H1 (cell line): ENCODE measurements around the gene FCGBP. TPM values are rescaled to one million over a fixed set of nuclear protein-coding genes. Genes with fewer than 3 reads are reported as not detected.

ENCODE experiments used
- CTCF ChIA-PET: fragments of 300-600 bp; sonication (Branson Sonifier 250); formaldehyde crosslinking; loops from one replicate; lab custom pipeline; 2021; ENCODE audit not compliant: partially characterized antibody; lab: Charles Lee
- POLR2A ChIA-PET: fragments of 300-600 bp; sonication (Branson Sonifier 250); formaldehyde crosslinking; loops from one replicate; lab custom pipeline; 2021; ENCODE audit warnings: inconsistent platforms; ENCODE audit not compliant: partially characterized antibody; lab: Charles Lee
- DNase-seq, 2 experiments: peaks; one replicate each; pipeline versions ENCODE4 v3.0.0 to v3.0.0-alpha.2; 2010 to 2022; ENCODE audit warnings: low spot score in 2 of 2, low read depth in 1 of 2, mixed read lengths in 1 of 2
- FAIRE-seq: peaks from 2 replicates; lab custom pipeline; 2011; peaks lifted over from hg19 to GRCh38; lab: Jason Lieb, UNC
- H2AFZ ChIP-seq: 2 replicates; pipeline ENCODE4 v1.8.1; 2012; ENCODE audit warnings: low read length, inconsistent platforms
- H2AK5ac ChIP-seq: 2 replicates; pipeline ENCODE4 v1.6.1; 2013; ENCODE audit warnings: low read depth, low read length
- H2BK120ac ChIP-seq: replicated peaks from 2 replicates; pipeline ENCODE3; 2013; ENCODE audit warnings: low read depth, low read length, inconsistent platforms
- H2BK12ac ChIP-seq: 2 replicates; pipeline ENCODE4 v1.6.1; 2013; ENCODE audit warnings: low read depth, low read length
- H2BK15ac ChIP-seq: 2 replicates; pipeline ENCODE4 v1.6.1; 2013; ENCODE audit warnings: low read length
- H2BK20ac ChIP-seq: 2 replicates; pipeline ENCODE4 v1.6.1; 2013; ENCODE audit warnings: low read length
- H2BK5ac ChIP-seq: 2 replicates; pipeline ENCODE4 v1.6.1; 2013; ENCODE audit warnings: low read depth, low read length
- H3K14ac ChIP-seq: 2 replicates; pipeline ENCODE4 v1.6.1; 2013; ENCODE audit warnings: inconsistent platforms; ENCODE audit not compliant: insufficient read length
- H3K18ac ChIP-seq: 2 replicates; pipeline ENCODE4 v1.6.1; 2013; ENCODE audit warnings: low read length; ENCODE audit errors: extremely low read depth
- H3K23ac ChIP-seq: 2 replicates; pipeline ENCODE4 v1.6.1; 2013; ENCODE audit warnings: inconsistent platforms; ENCODE audit not compliant: insufficient read length
- H3K23me2 ChIP-seq: 2 replicates; pipeline ENCODE4 v1.6.1; 2013; ENCODE audit warnings: low read depth, low read length
- H3K27ac ChIP-seq: 2 replicates; pipeline ENCODE4 v1.6.1; 2011; ENCODE audit warnings: low read depth, low read length, inconsistent platforms
- H3K27me3 ChIP-seq, 4 experiments: replicated peaks in 1 of 4; 1 replicate in 1 of 4; 2 replicates in 3 of 4; pipeline versions ENCODE4 v1.6.1 to v1.8.1; 2011 to 2013; ENCODE audit warnings: low read length in 3 of 4, mild to moderate bottlenecking in 3 of 4, inconsistent platforms in 2 of 4, mixed read lengths in 2 of 4, moderate library complexity in 1 of 4; ENCODE audit not compliant: control insufficient read depth in 3 of 4, insufficient read depth in 3 of 4; ENCODE audit errors: extremely low read depth in 1 of 4
- H3K36me3 ChIP-seq, 4 experiments: 2 replicates each; pipeline versions ENCODE4 v1.6.1 to v1.8.1; 2011 to 2013; ENCODE audit warnings: mild to moderate bottlenecking in 4 of 4, low read length in 3 of 4, moderate library complexity in 2 of 4, control low read depth in 1 of 4, inconsistent platforms in 1 of 4; ENCODE audit not compliant: insufficient read depth in 4 of 4, control insufficient read depth in 2 of 4
- H3K4ac ChIP-seq: replicated peaks from 2 replicates; pipeline ENCODE3; 2013; ENCODE audit warnings: low read length, low read depth, mixed read lengths, inconsistent platforms; ENCODE audit not compliant: insufficient read length
- H3K4me1 ChIP-seq, 4 experiments: replicated peaks in 1 of 4; 1 replicate in 1 of 4; 2 replicates in 3 of 4; pipeline versions ENCODE4 v1.6.1 to v1.8.1; 2011 to 2013; ENCODE audit warnings: low read length in 3 of 4, inconsistent platforms in 2 of 4, mixed read lengths in 1 of 4; ENCODE audit not compliant: insufficient read depth in 4 of 4, control insufficient read depth in 3 of 4
- H3K4me2 ChIP-seq, 2 experiments: 2 replicates each; pipeline versions ENCODE4 v1.6.1 to v1.8.1; 2011 to 2013; ENCODE audit warnings: low read depth in 2 of 2, low read length in 2 of 2, control low read depth in 1 of 2, inconsistent platforms in 1 of 2, mild to moderate bottlenecking in 1 of 2; ENCODE audit not compliant: insufficient read depth in 1 of 2
- H3K4me3 ChIP-seq, 4 experiments: fragments of 200-600, 300-600 bp in 1 of 4; sonication (generic), shearing (Covaris generic), sonication (Bioruptor Twin) in 1 of 4; 2 replicates each; pipeline versions ENCODE4 v1.5.1 to v1.8.1; 2011 to 2016; ENCODE audit warnings: low read length in 4 of 4, low read depth in 3 of 4, control low read depth in 2 of 4, inconsistent platforms in 2 of 4, mild to moderate bottlenecking in 2 of 4, mixed read lengths in 1 of 4, moderate library complexity in 1 of 4; ENCODE audit not compliant: insufficient read depth in 2 of 4; ENCODE audit errors: extremely low read depth in 1 of 4
- H3K56ac ChIP-seq: replicated peaks from 2 replicates; pipeline ENCODE3; 2013; ENCODE audit warnings: low read depth, mild to moderate bottlenecking, mixed read lengths, low read length, inconsistent platforms; ENCODE audit not compliant: insufficient read length
- H3K79me1 ChIP-seq: 2 replicates; pipeline ENCODE4 v1.6.1; 2013; ENCODE audit warnings: low read depth, low read length, control low read depth
- H3K79me2 ChIP-seq, 2 experiments: 2 replicates each; pipeline versions ENCODE4 v1.6.1 to v1.8.1; 2012 to 2013; ENCODE audit warnings: low read length in 2 of 2, mild to moderate bottlenecking in 2 of 2, inconsistent platforms in 1 of 2; ENCODE audit not compliant: insufficient read depth in 2 of 2, control insufficient read depth in 1 of 2
- H3K9ac ChIP-seq, 4 experiments: replicated peaks in 1 of 4; 1 replicate in 1 of 4; 2 replicates in 3 of 4; pipeline versions ENCODE4 v1.6.1 to v1.8.1; 2011 to 2013; ENCODE audit warnings: low read depth in 3 of 4, low read length in 3 of 4, control low read depth in 2 of 4, mild to moderate bottlenecking in 2 of 4, moderate library complexity in 2 of 4, inconsistent platforms in 1 of 4; ENCODE audit errors: extremely low read depth in 1 of 4
- H3K9me3 ChIP-seq, 2 experiments: 2 replicates each; pipeline versions ENCODE4 v1.6.1 to v1.8.1; 2012 to 2013; ENCODE audit warnings: mild to moderate bottlenecking in 2 of 2, moderate library complexity in 2 of 2, control low read depth in 1 of 2, inconsistent platforms in 1 of 2, low read depth in 1 of 2, low read length in 1 of 2, mixed read lengths in 1 of 2; ENCODE audit not compliant: insufficient read depth in 2 of 2
- H4K20me1 ChIP-seq, 2 experiments: replicated peaks in 1 of 2; 2 replicates each; pipeline versions ENCODE3 to v1.8.1; 2011 to 2013; ENCODE audit warnings: inconsistent platforms in 2 of 2, low read length in 2 of 2, mild to moderate bottlenecking in 1 of 2; ENCODE audit not compliant: insufficient read depth in 2 of 2, control insufficient read depth in 1 of 2
- H4K5ac ChIP-seq: 2 replicates; pipeline ENCODE4 v1.6.1; 2013; ENCODE audit warnings: low read length, low read depth, mixed read lengths, inconsistent platforms; ENCODE audit not compliant: insufficient read length
- H4K8ac ChIP-seq: 2 replicates; pipeline ENCODE4 v1.8.0; 2013; ENCODE audit warnings: mild to moderate bottlenecking, moderate library complexity, low read length, inconsistent platforms; ENCODE audit not compliant: insufficient read depth; ENCODE audit errors: extremely low read depth
- H4K91ac ChIP-seq: replicated peaks from 2 replicates; pipeline ENCODE3; 2013; ENCODE audit warnings: low read length, mixed read lengths, inconsistent platforms; ENCODE audit not compliant: insufficient read length
- CEBPB ChIP-seq: IDR thresholded peaks from 2 replicates; pipeline ENCODE4 v1.6.1; 2012; ENCODE audit warnings: low read depth, low read length
- CHD2 ChIP-seq: IDR thresholded peaks from 2 replicates; pipeline ENCODE4 v1.6.1; 2012; ENCODE audit warnings: low read length, improper control_type of control experiment
- EGR1 ChIP-seq: IDR thresholded peaks from 2 replicates; pipeline ENCODE4 v1.6.1; 2011; ENCODE audit warnings: low read depth, low read length, borderline replicate concordance
- EP300 ChIP-seq, 2 experiments: IDR thresholded peaks; 1 replicate in 1 of 2; 2 replicates in 1 of 2; pipeline ENCODE4 v1.6.1; 2011 to 2012; ENCODE audit warnings: low read depth in 2 of 2, low read length in 2 of 2, mild to moderate bottlenecking in 2 of 2, borderline replicate concordance in 1 of 2, inconsistent platforms in 1 of 2, moderate library complexity in 1 of 2
- KDM4A ChIP-seq: IDR thresholded peaks from one replicate; pipeline ENCODE4 v1.7.1; 2012; ENCODE audit warnings: low read depth, mild to moderate bottlenecking, moderate library complexity, low read length, inconsistent platforms; ENCODE audit not compliant: severe bottlenecking
- POU5F1 ChIP-seq: IDR thresholded peaks from 2 replicates; pipeline ENCODE4 v1.6.1; 2011; ENCODE audit warnings: low read depth, mild to moderate bottlenecking, low read length, moderate library complexity
- RAD21 ChIP-seq, 2 experiments: IDR thresholded peaks in 1 of 2; conservative IDR thresholded peaks in 1 of 2; 2 replicates each; pipeline ENCODE4 v1.6.1; 2011; ENCODE audit warnings: low read depth in 2 of 2, low read length in 2 of 2, improper control_type of control experiment in 1 of 2, inconsistent platforms in 1 of 2, mild to moderate bottlenecking in 1 of 2, moderate library complexity in 1 of 2
- RNF2 ChIP-seq: fragments of 200-900, 300-1000 bp; sonication (generic); IDR thresholded peaks from 2 replicates; pipeline ENCODE4 v1.7.1; 2016; ENCODE audit warnings: borderline replicate concordance, low read depth, mild to moderate bottlenecking, antibody characterized with exemption, low read length; ENCODE audit not compliant: poor library complexity, severe bottlenecking; ENCODE audit errors: missing control alignments
- SP4 ChIP-seq: IDR thresholded peaks from 2 replicates; pipeline ENCODE4 v1.6.1; 2012; ENCODE audit warnings: low read length, inconsistent platforms
- TAF7 ChIP-seq: optimal IDR thresholded peaks from 2 replicates; pipeline ENCODE3; 2011; ENCODE audit warnings: low read depth, mild to moderate bottlenecking, inconsistent platforms, low read length, moderate library complexity, borderline replicate concordance
- TBP ChIP-seq: IDR thresholded peaks from 2 replicates; pipeline ENCODE4 v1.6.1; 2011; ENCODE audit warnings: low read depth, low read length, improper control_type of control experiment
- WGBS, 2 experiments: shearing (Covaris generic) in 1 of 2; methylation state at CpG; one replicate each; pipeline versions ENCODE4 v1.1.6 to v1.1.7; 2013 to 2015; ENCODE audit warnings: low lambda C conversion rate in 2 of 2, mixed read lengths in 2 of 2, inconsistent platforms in 1 of 2, low coverage in 1 of 2, missing lambda C conversion rate in 1 of 2; ENCODE audit not compliant: insufficient replicate concordance in 2 of 2, insufficient coverage in 1 of 2, insufficient read length in 1 of 2; ENCODE audit errors: extremely low coverage in 1 of 2, missing lambda C conversion rate in 1 of 2; 5-methylcytosine and 5-hydroxymethylcytosine counted together
- polyA plus RNA-seq, 7 experiments: library from polyadenylated mRNA; depleted of rRNA in 3 of 7; stranded (reverse) in 5 of 7; unstranded in 2 of 7; fragments of >200 nt in 5 of 7; fragments of 200-250 nt in 2 of 7; gene quantifications; 1 replicate in 5 of 7; 2 replicates in 1 of 7; 4 replicates in 1 of 7; pipeline versions ENCODE4 v1.2.1 to v1.2.3, GENCODE V29; 2011 to 2013; ENCODE audit warnings: missing spikeins in 2 of 7, mixed read lengths in 2 of 7
- total RNA-seq: library from RNA; stranded (reverse); fragmentation: NEBNext Ultra II Directional; extraction: Animal tissue kit (Norgen Biotek cat#: 25700); gene quantifications from 2 replicates; pipeline ENCODE4 v1.2.1, GENCODE V29; 2021

FCGBP gene
- total and polyA plus RNA-seq, 2 of the 8 experiments (the other 6 are each of a cell fraction or from before 2014, with no cell fraction given): 1.1 to 3.1 TPM

DNA sequence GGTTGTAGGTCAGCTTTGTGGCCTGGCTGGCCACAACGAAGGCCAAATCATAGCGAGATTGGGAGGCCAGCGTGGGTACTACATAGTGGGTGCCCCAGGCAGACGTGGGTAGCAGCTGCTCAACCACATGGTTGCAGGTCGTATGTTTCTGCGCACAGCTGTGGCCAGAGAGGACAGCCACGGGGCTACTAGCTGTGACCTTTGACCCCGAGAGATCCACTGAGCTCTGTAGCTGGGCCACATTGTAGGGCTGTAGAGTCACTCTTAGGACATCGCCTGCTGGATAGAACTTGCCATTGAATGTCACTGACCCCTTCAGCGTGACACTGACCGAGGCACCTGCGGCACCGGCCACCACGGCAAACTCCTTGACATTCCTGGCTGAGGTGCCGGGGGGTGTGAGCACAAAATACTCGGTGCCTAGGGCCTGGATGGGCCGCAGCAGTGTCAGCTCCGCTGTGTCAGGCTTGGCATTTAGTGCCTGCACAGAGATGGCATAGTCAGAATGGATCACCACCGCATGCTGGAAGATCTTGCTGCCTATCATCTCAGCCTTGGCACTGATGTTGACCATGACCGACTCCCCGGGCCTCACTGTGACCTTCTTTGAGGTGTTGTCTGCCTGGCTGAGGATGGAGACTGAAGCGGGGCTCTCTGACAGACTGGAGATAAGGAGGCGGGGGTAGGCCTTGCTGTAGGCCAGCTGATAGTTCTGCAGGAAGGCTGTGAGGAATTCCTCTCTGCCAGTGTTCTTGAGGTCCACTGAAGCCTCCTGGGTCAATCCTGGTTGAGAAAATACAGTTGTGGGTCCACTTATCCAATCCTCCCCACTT, 6.7 kb downstream of the FCGBP start:
- Histone ChIP-seq H3K23me2 (no peaks in the 10 kb centered on the region), H3K56ac (no peak overlapping the region), H2BK20ac (no peak overlapping the region), H3K4me2 (no peak overlapping the region), H2BK5ac (no peak overlapping the region), H3K4me1 (no peaks in the 10 kb centered on the region), H2BK15ac (no peak overlapping the region), H3K23ac (no peak overlapping the region), H2BK120ac (no peak overlapping the region), H4K91ac (no peak overlapping the region), H3K79me2 (no peaks in the 10 kb centered on the region), H4K8ac (0 out of 2 replicates have a peak overlapping the region, but pooled peaks have one; percentile 38), H3K4me3 (no peak overlapping the region), H3K18ac (no peak overlapping the region), H3K36me3 (no peaks in the 10 kb centered on the region), H3K9ac (no peak overlapping the region), H4K5ac (no peak overlapping the region), H3K14ac (no peak overlapping the region), H4K20me1 (no peaks in the 10 kb centered on the region), H3K27ac (no peak overlapping the region), H2AK5ac (no peak overlapping the region), H3K79me1 (no peaks in the 10 kb centered on the region), H2BK12ac (no peak overlapping the region), H3K27me3 (no peaks in the 10 kb centered on the region), H3K9me3 (no peaks in the 10 kb centered on the region), H3K4ac (no peak overlapping the region), H2AFZ (no peak overlapping the region)
- ChIA-PET CTCF (interaction anchor here (1.0 to 2.1 kb wide), 2 partner anchors 8 to 12 kb away, joined by 3 to 7 read pairs; no protein-coding TSS in a partner anchor), POLR2A (interaction anchor here (1.4 kb wide), 1 partner anchor 42 kb away, joined by 3 read pairs; no protein-coding TSS in a partner anchor)
- WGBS, 2 experiments: 91% methylated on average over 23 of the region's 23 CpGs; no CpG with 5 or more reads in 1 of the 2 experiments
- FAIRE-seq (no peak), DNase-seq (no peak)
- TF ChIP-seq SP4: no peak
- no peak for TF ChIP-seq TAF7
- no peak for TF ChIP-seq KDM4A
- TF ChIP-seq TBP: no peak
- TF ChIP-seq RAD21 (IDR thresholded peaks at IDR 0.05 in 1 of 2, conservative IDR thresholded peaks at IDR 0.05 in 1 of 2; ENCODE audit: low read depth in 2 of 2, low read length in 2 of 2): no peak
- no peak for TF ChIP-seq EP300 (IDR thresholded peaks at IDR 0.05; ENCODE audit: borderline replicate concordance in 1 of 2, low read depth in 2 of 2, low read length in 2 of 2)
- TF ChIP-seq CEBPB: no peak
- TF ChIP-seq EGR1: no peak
- no peak for TF ChIP-seq POU5F1
- no peak for TF ChIP-seq RNF2
- TF ChIP-seq CHD2: no peak
